HEK293 (cell line): ENCODE measurements around the gene DOCK4.

Experiments
- CTCF ChIA-PET: fragments of 350-600 bp; formaldehyde crosslinking; extraction: SDS; loops from one replicate; lab custom pipeline; 2021; ENCODE audit warnings: antibody characterized with exemption; lab: Yijun Ruan, JAX
- POLR2A ChIA-PET: fragments of 300-600 bp; formaldehyde crosslinking; extraction: SDS; loops from one replicate; lab custom pipeline; 2020; ENCODE audit warnings: antibody characterized with exemption, inconsistent platforms; lab: Yijun Ruan, JAX
- H3K27ac ChIP-seq: fragments of 200-500 bp; sonication (Bioruptor generic); 2 replicates; pipeline ENCODE4 v1.5.1; 2014; ENCODE audit warnings: low read depth, low read length, control low read depth, inconsistent platforms; ENCODE audit errors: extremely low read depth
- H3K36me3 ChIP-seq, 2 experiments: fragments of 200-500 bp in 1 of 2; sonication (Bioruptor generic) in 1 of 2; 1 replicate in 1 of 2; 2 replicates in 1 of 2; pipeline ENCODE4 v1.5.1; 2014 to 2017; ENCODE audit warnings: inconsistent platforms in 2 of 2, low read length in 2 of 2; ENCODE audit not compliant: control insufficient read depth in 2 of 2, insufficient read depth in 1 of 2
- H3K4me1 ChIP-seq: fragments of 200-500 bp; sonication (Bioruptor generic); 2 replicates; pipeline ENCODE4 v1.5.1; 2014; ENCODE audit warnings: mild to moderate bottlenecking, low read length, inconsistent platforms; ENCODE audit not compliant: control insufficient read depth, insufficient read depth
- H3K4me3 ChIP-seq: 2 replicates; pipeline ENCODE4 v1.5.1; 2011; ENCODE audit warnings: low read depth, mild to moderate bottlenecking, control low read depth, low read length, moderate library complexity
- H3K9me3 ChIP-seq: fragments of 200-500 bp; sonication (Bioruptor generic); 2 replicates; pipeline ENCODE4 v1.5.1; 2014; ENCODE audit warnings: low read depth, low read length, inconsistent platforms; ENCODE audit not compliant: control insufficient read depth, insufficient read depth
- GLIS1 ChIP-seq: fragments of 450-650 bp; formaldehyde crosslinking; IDR thresholded peaks from 2 replicates; pipeline ENCODE4 v1.5.1; 2016; ENCODE audit warnings: missing biosample characterization, missing genetic modification characterization
- MZF1 ChIP-seq: fragments of 450-650 bp; formaldehyde crosslinking; IDR thresholded peaks from 2 replicates; pipeline ENCODE4 v1.5.1; 2017; ENCODE audit warnings: missing biosample characterization, missing genetic modification characterization, borderline replicate concordance
- PRDM6 ChIP-seq: fragments of 450-650 bp; formaldehyde crosslinking; IDR thresholded peaks from 2 replicates; pipeline ENCODE4 v1.5.1; 2017; ENCODE audit warnings: missing biosample characterization, missing genetic modification characterization
- REPIN1 ChIP-seq: fragments of 450-650 bp; formaldehyde crosslinking; IDR thresholded peaks from 2 replicates; pipeline ENCODE4 v1.5.1; 2017; ENCODE audit warnings: missing biosample characterization, missing genetic modification characterization, low read depth
- SP3 ChIP-seq: fragments of 450-650 bp; formaldehyde crosslinking; IDR thresholded peaks from 2 replicates; pipeline ENCODE4 v1.5.1; 2016; ENCODE audit warnings: missing biosample characterization, missing genetic modification characterization
- ZBTB17 ChIP-seq: fragments of 450-650 bp; formaldehyde crosslinking; IDR thresholded peaks from 2 replicates; pipeline ENCODE4 v1.5.1; 2016; ENCODE audit warnings: missing biosample characterization, missing genetic modification characterization
- ZBTB26 ChIP-seq: fragments of 450-650 bp; formaldehyde crosslinking; optimal IDR thresholded peaks from 2 replicates; pipeline ENCODE3; 2016; ENCODE audit warnings: missing biosample characterization, mild to moderate bottlenecking, missing genetic modification characterization
- ZBTB44 ChIP-seq: fragments of 450-650 bp; IDR thresholded peaks from 2 replicates; pipeline ENCODE4 v1.5.1; 2018; ENCODE audit warnings: missing biosample characterization, mild to moderate bottlenecking, missing genetic modification characterization
- ZBTB48 ChIP-seq: fragments of 450-650 bp; formaldehyde crosslinking; IDR thresholded peaks from 2 replicates; pipeline ENCODE4 v1.5.1; 2016; ENCODE audit warnings: missing biosample characterization, missing genetic modification characterization
- ZFP69B ChIP-seq: fragments of 450-650 bp; formaldehyde crosslinking; IDR thresholded peaks from 2 replicates; pipeline ENCODE4 v1.5.1; 2016; ENCODE audit warnings: missing biosample characterization, missing genetic modification characterization
- ZNF16 ChIP-seq: fragments of 450-650 bp; formaldehyde crosslinking; IDR thresholded peaks from 2 replicates; pipeline ENCODE4 v1.5.1; 2016; ENCODE audit warnings: low read depth, missing biosample characterization, missing genetic modification characterization
- ZNF324 ChIP-seq: fragments of 450-650 bp; formaldehyde crosslinking; IDR thresholded peaks from 2 replicates; pipeline ENCODE4 v1.5.1; 2016; ENCODE audit warnings: missing biosample characterization, missing genetic modification characterization
- ZNF37A ChIP-seq: fragments of 450-650 bp; IDR thresholded peaks from 2 replicates; pipeline ENCODE4 v1.5.1; 2018; ENCODE audit warnings: missing biosample characterization, missing genetic modification characterization
- ZNF473 ChIP-seq: fragments of 450-650 bp; formaldehyde crosslinking; IDR thresholded peaks from 2 replicates; pipeline ENCODE4 v1.5.1; 2017; ENCODE audit warnings: missing biosample characterization, missing genetic modification characterization
- ZNF529 ChIP-seq: fragments of 450-650 bp; formaldehyde crosslinking; IDR thresholded peaks from 2 replicates; pipeline ENCODE4 v1.5.1; 2017; ENCODE audit warnings: missing genetic modification characterization, missing biosample characterization; ENCODE audit not compliant: insufficient replicate concordance
- ZNF530 ChIP-seq: fragments of 450-650 bp; formaldehyde crosslinking; IDR thresholded peaks from 2 replicates; pipeline ENCODE4 v1.5.1; 2016; ENCODE audit warnings: low read depth, missing biosample characterization, missing genetic modification characterization
- ZNF548 ChIP-seq: fragments of 450-650 bp; formaldehyde crosslinking; IDR thresholded peaks from 2 replicates; pipeline ENCODE4 v1.5.1; 2016; ENCODE audit warnings: missing biosample characterization, missing genetic modification characterization
- ZNF624 ChIP-seq: fragments of 450-650 bp; formaldehyde crosslinking; IDR thresholded peaks from 2 replicates; pipeline ENCODE4 v1.5.1; 2017; ENCODE audit warnings: missing biosample characterization, missing genetic modification characterization
- ZNF626 ChIP-seq: fragments of 450-650 bp; sonication (Bioruptor Pico); formaldehyde crosslinking; IDR thresholded peaks from 2 replicates; pipeline ENCODE4 v1.5.1; 2018; ENCODE audit warnings: missing biosample characterization, missing genetic modification characterization, inconsistent platforms
- ZNF629 ChIP-seq: fragments of 450-650 bp; formaldehyde crosslinking; IDR thresholded peaks from 2 replicates; pipeline ENCODE4 v1.5.1; 2017; ENCODE audit warnings: missing biosample characterization, missing genetic modification characterization
- ZNF785 ChIP-seq: fragments of 450-650 bp; formaldehyde crosslinking; IDR thresholded peaks from 2 replicates; pipeline ENCODE4 v1.5.1; 2016; ENCODE audit warnings: missing biosample characterization, missing genetic modification characterization
- ZNF843 ChIP-seq: fragments of 450-650 bp; formaldehyde crosslinking; IDR thresholded peaks from 2 replicates; pipeline ENCODE4 v1.5.1; 2016; ENCODE audit warnings: missing biosample characterization, missing genetic modification characterization
- ZSCAN23 ChIP-seq: fragments of 450-650 bp; formaldehyde crosslinking; IDR thresholded peaks from 2 replicates; pipeline ENCODE4 v1.5.1; 2016; ENCODE audit warnings: missing biosample characterization, missing genetic modification characterization
- ZSCAN30 ChIP-seq: fragments of 450-650 bp; IDR thresholded peaks from 2 replicates; pipeline ENCODE4 v1.5.1; 2018; ENCODE audit warnings: missing biosample characterization, mild to moderate bottlenecking, missing genetic modification characterization, moderate library complexity
- ZSCAN4 ChIP-seq: fragments of 450-650 bp; formaldehyde crosslinking; IDR thresholded peaks from 2 replicates; pipeline ENCODE4 v1.5.1; 2017; ENCODE audit warnings: missing biosample characterization, missing genetic modification characterization

The DOCK4 gene

GRCh38 chr7:112233048-112233697 lies 27.0 kb upstream of the DOCK4 start:
- Histone ChIP-seq H3K4me3 (no peak overlapping the region), H3K4me1 (no peaks in the 10 kb centered on the region), H3K36me3 (no peaks in the 10 kb centered on the region)
- POLR2A ChIA-PET: no interaction called here
- TF ChIP-seq ZSCAN30 (tag by site-specific recombination) (no peak), GLIS1 (tag by site-specific recombination) (no peak), ZNF629 (tag by site-specific recombination) (no peak), ZBTB48 (no peak), ZNF529 (tag by site-specific recombination) (no peak)
- TF ChIP-seq, all 188 proteins: peak for 0
- Histone ChIP-seq H3K27ac (no peak overlapping the region), H3K9me3 (no peaks in the 10 kb centered on the region)
- CTCF ChIA-PET: no interaction called here

- Histone ChIP-seq H3K4me1 (no peaks in the 10 kb centered on the region), H3K9me3 (no peaks in the 10 kb centered on the region)
- POLR2A ChIA-PET: no interaction called here
- TF ChIP-seq REPIN1 (tag by site-specific recombination) (no peak), MZF1 (tag by site-specific recombination) (peak; percentile 90; the same call in 1 of the 2 replicates)
- TF ChIP-seq, all 188 proteins: peak for 1
- Histone ChIP-seq H3K4me3 (no peak overlapping the region), H3K27ac (no peak overlapping the region), H3K36me3 (no peaks in the 10 kb centered on the region)
- CTCF ChIA-PET: no interaction called here
These were observed 26.2 kb upstream of the DOCK4 start for GRCh38 chr7:112232212-112232978.

GRCh38 chr7:112228632-112229031 lies 22.4 kb upstream of the DOCK4 start:
- ChIA-PET POLR2A (no interaction called here), CTCF (no interaction called here)
- no peaks in the 10 kb centered on the region for H3K4me1 ChIP-seq
- TF ChIP-seq ZBTB44 (tag by site-specific recombination) (no peak), ZNF473 (tag by site-specific recombination) (no peak), ZNF785 (tag by site-specific recombination) (no peak), PRDM6 (tag by site-specific recombination) (no peak), ZSCAN23 (tag by site-specific recombination) (no peak), ZFP69B (tag by site-specific recombination) (no peak), ZNF324 (tag by site-specific recombination) (no peak), ZNF548 (tag by site-specific recombination) (no peak), ZNF626 (tag by site-specific recombination) (no peak), ZNF843 (tag by site-specific recombination) (no peak), ZNF16 (no peak), ZNF37A (no peak), ZSCAN4 (tag by site-specific recombination) (no peak), ZBTB26 (tag by site-specific recombination) (no peak), ZBTB17 (no peak), ZNF530 (tag by site-specific recombination) (no peak), ZNF624 (tag by site-specific recombination) (no peak), SP3 (no peak)
- TF ChIP-seq, all 188 proteins: peak for 0
- Histone ChIP-seq H3K36me3 (no peaks in the 10 kb centered on the region), H3K27ac (no peak overlapping the region), H3K4me3 (no peak overlapping the region), H3K9me3 (no peaks in the 10 kb centered on the region)
